IMR-90 (cell line): ENCODE results near the gene EHBP1. TPM values are rescaled to one million over a fixed set of nuclear protein-coding genes. Genes with fewer than 3 reads are reported as not detected.

Experiments
- ATAC-seq: fragments of 200-7000 bp; cut with Tn5 transposase; 2 replicates; pipeline ENCODE4 v1.9.1; 2020; ENCODE audit warnings: low read depth, mild to moderate bottlenecking, moderate library complexity
- BruUV-seq: library from RNA; stranded (reverse); fragments of 400-500 nt; replicated peaks from 2 replicates; lab custom pipeline; 2021; lab: Mats Ljungman, UMichigan
- CTCF ChIA-PET: fragments of 300-600 bp; formaldehyde crosslinking; extraction: SDS; loops from one replicate; lab custom pipeline; 2021; ENCODE audit warnings: antibody characterized with exemption; lab: Yijun Ruan, JAX
- POLR2A ChIA-PET: fragments of 300-600 bp; sonication (Branson Sonifier 250); formaldehyde crosslinking; loops from one replicate; lab custom pipeline; 2022; ENCODE audit warnings: antibody characterized with exemption; ENCODE audit not compliant: unreplicated experiment; lab: Charles Lee
- DNase-seq: peaks from one replicate; pipeline ENCODE4 v3.0.0; 2013
- H2AFZ ChIP-seq: replicated peaks from 2 replicates; pipeline ENCODE3; 2013; ENCODE audit warnings: low read length, mild to moderate bottlenecking; ENCODE audit not compliant: poor library complexity
- H2AK5ac ChIP-seq: 2 replicates; pipeline ENCODE4 v1.6.1; 2013; ENCODE audit warnings: low read depth, low read length, inconsistent platforms
- H2AK9ac ChIP-seq: replicated peaks from 2 replicates; pipeline ENCODE3; 2013; ENCODE audit warnings: mild to moderate bottlenecking, low read depth, low read length, moderate library complexity; ENCODE audit not compliant: poor library complexity
- H2BK120ac ChIP-seq: 2 replicates; pipeline ENCODE4 v1.6.1; 2013; ENCODE audit warnings: low read depth, low read length, inconsistent platforms
- H2BK15ac ChIP-seq: 3 replicates; pipeline ENCODE4 v1.6.1; 2013; ENCODE audit warnings: low read depth, low read length, inconsistent platforms
- H2BK20ac ChIP-seq: 2 replicates; pipeline ENCODE4 v1.6.1; 2013; ENCODE audit warnings: low read depth, mild to moderate bottlenecking, inconsistent platforms, low read length, moderate library complexity
- H2BK5ac ChIP-seq: 2 replicates; pipeline ENCODE4 v1.6.1; 2013; ENCODE audit warnings: mild to moderate bottlenecking, low read depth, low read length, inconsistent platforms; ENCODE audit not compliant: poor library complexity, severe bottlenecking
- H3K14ac ChIP-seq: replicated peaks from 2 replicates; pipeline ENCODE4 v1.6.1; 2013; ENCODE audit warnings: low read depth, low read length, inconsistent platforms
- H3K18ac ChIP-seq: 2 replicates; pipeline ENCODE4 v1.6.1; 2013; ENCODE audit warnings: low read depth, low read length, control low read depth
- H3K23ac ChIP-seq: 2 replicates; pipeline ENCODE4 v1.6.1; 2013; ENCODE audit warnings: low read depth, low read length, inconsistent platforms
- H3K27ac ChIP-seq: 2 replicates; pipeline ENCODE4 v1.5.1; 2013; ENCODE audit warnings: mild to moderate bottlenecking, control low read depth, low read length; ENCODE audit not compliant: insufficient read depth
- H3K27me3 ChIP-seq: 2 replicates; pipeline ENCODE4 v1.6.1; 2013; ENCODE audit warnings: low read length; ENCODE audit not compliant: control insufficient read depth, insufficient read depth
- H3K36me3 ChIP-seq: 2 replicates; pipeline ENCODE4 v1.6.1; 2013; ENCODE audit warnings: low read length, mixed read lengths; ENCODE audit not compliant: control insufficient read depth, insufficient read depth
- H3K4ac ChIP-seq: 2 replicates; pipeline ENCODE4 v1.6.1; 2013; ENCODE audit warnings: low read depth, low read length, inconsistent platforms
- H3K4me1 ChIP-seq: 2 replicates; pipeline ENCODE4 v1.6.1; 2013; ENCODE audit warnings: low read length, mixed read lengths; ENCODE audit not compliant: control insufficient read depth, insufficient read depth
- H3K4me2 ChIP-seq: 2 replicates; pipeline ENCODE4 v1.6.1; 2013; ENCODE audit warnings: low read depth, mild to moderate bottlenecking, control low read depth, low read length, moderate library complexity
- H3K4me3 ChIP-seq: 2 replicates; pipeline ENCODE4 v1.5.1; 2013; ENCODE audit warnings: low read depth, mild to moderate bottlenecking, control low read depth, low read length, moderate library complexity; ENCODE audit not compliant: insufficient read depth
- H3K56ac ChIP-seq: 2 replicates; pipeline ENCODE4 v1.6.1; 2013; ENCODE audit warnings: low read length, inconsistent platforms; ENCODE audit not compliant: insufficient read depth; ENCODE audit errors: extremely low read depth
- H3K79me1 ChIP-seq, 2 experiments: 2 replicates each; pipeline ENCODE4 v1.6.1; 2013; ENCODE audit warnings: low read length in 2 of 2, inconsistent platforms in 1 of 2, low read depth in 1 of 2
- H3K9ac ChIP-seq: 2 replicates; pipeline ENCODE4 v1.6.1; 2013; ENCODE audit warnings: low read depth, low read length, control low read depth
- H3K9me1 ChIP-seq: 2 replicates; pipeline ENCODE4 v1.6.1; 2013; ENCODE audit warnings: low read length, inconsistent platforms; ENCODE audit not compliant: insufficient read depth
- H3K9me3 ChIP-seq: 2 replicates; pipeline ENCODE4 v1.6.1; 2013; ENCODE audit warnings: low read length; ENCODE audit not compliant: control insufficient read depth, insufficient read depth
- H4K20me1 ChIP-seq: 2 replicates; pipeline ENCODE4 v1.6.1; 2013; ENCODE audit warnings: low read length, inconsistent platforms; ENCODE audit not compliant: insufficient read depth
- H4K5ac ChIP-seq: 2 replicates; pipeline ENCODE4 v1.6.1; 2013; ENCODE audit warnings: mild to moderate bottlenecking, low read depth, low read length, control low read depth
- H4K8ac ChIP-seq, 2 experiments: 2 replicates each; pipeline ENCODE4 v1.6.1; 2013; ENCODE audit warnings: low read depth in 2 of 2, low read length in 2 of 2, control low read depth in 1 of 2, inconsistent platforms in 1 of 2
- H4K91ac ChIP-seq: 2 replicates; pipeline ENCODE4 v1.6.1; 2013; ENCODE audit warnings: low read depth, low read length, inconsistent platforms; ENCODE audit not compliant: insufficient read depth
- MXI1 ChIP-seq: IDR thresholded peaks from 2 replicates; pipeline ENCODE4 v1.6.1; 2012; ENCODE audit warnings: low read depth, mild to moderate bottlenecking, low read length, moderate library complexity, borderline replicate concordance
- WGBS, 2 experiments: methylation state at CpG; one replicate each; pipeline versions ENCODE4 v1.1.5 to v1.1.7; 2013; ENCODE audit warnings: missing lambda C conversion rate in 2 of 2; ENCODE audit not compliant: insufficient read length in 1 of 2; ENCODE audit errors: extremely low coverage in 2 of 2; 5-methylcytosine and 5-hydroxymethylcytosine counted together
- dilution Hi-C: fragments of 300-500 bp; cut with HindIII; formaldehyde crosslinking; loops from one replicate; pipeline ENCODE4 v1.14.3; 2018; ENCODE audit warnings: low sequenced_read_pairs; ENCODE audit not compliant: unreplicated experiment
- in situ Hi-C: fragments of 300-500 bp; cut with MboI; formaldehyde crosslinking; loops from 3 replicates; pipeline ENCODE4 v1.14.3; 2019; ENCODE audit warnings: low sequenced_read_pairs, inconsistent platforms, mixed read lengths
- intact Hi-C: fragments of 100-400 bp; cut with micrococcal nuclease; formaldehyde crosslinking; loops from 2 replicates; pipeline ENCODE4 v1.10.0; 2022
- polyA plus RNA-seq, 3 experiments: library from polyadenylated mRNA; depleted of rRNA; stranded (reverse); fragments of >200 nt; gene quantifications; 2 replicates each; pipeline ENCODE4 v1.2.3, GENCODE V29; 2012; ENCODE audit warnings: low replicate concordance in 1 of 3
- total RNA-seq: library from RNA; depleted of rRNA; stranded (reverse); fragments of >200 nt; gene quantifications from 2 replicates; pipeline ENCODE4 v1.2.3, GENCODE V29; 2012

EHBP1 gene
- total and polyA plus RNA-seq, 2 of the 4 experiments (the other 2 are of a cell fraction): 28.3 to 44.4 TPM

DNA sequence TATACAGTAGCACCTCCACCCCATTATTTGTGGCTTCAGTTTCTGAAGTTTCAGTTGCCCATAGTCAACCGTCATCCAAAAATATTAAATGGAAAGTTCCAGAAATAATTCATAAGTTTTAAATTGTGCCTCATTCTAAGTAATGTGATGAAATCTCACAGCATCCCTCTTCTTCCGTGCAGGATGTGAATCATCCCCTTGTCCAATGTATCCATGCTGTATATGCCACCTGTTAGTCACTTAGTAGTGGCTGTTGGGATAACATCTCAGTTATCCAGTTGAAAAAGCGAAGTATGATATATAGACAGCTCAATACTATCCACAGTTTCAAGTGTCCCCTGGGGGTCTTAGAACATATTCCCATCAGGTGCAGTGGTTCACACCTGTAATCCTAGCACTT is 226.0 kb downstream of the EHBP1 start:
- no peak overlapping the region for H3K4me2 ChIP-seq
- no peaks in the 10 kb centered on the region for H3K27me3 ChIP-seq
- no peaks in the 10 kb centered on the region for H4K20me1 ChIP-seq
- no peak overlapping the region for H2AK5ac ChIP-seq
- H2AK9ac ChIP-seq: no peak overlapping the region
- H3K9me1 ChIP-seq: no peaks in the 10 kb centered on the region
- H3K14ac ChIP-seq: no peak overlapping the region
- TF ChIP-seq MXI1: no peak
- H4K5ac ChIP-seq: no peak overlapping the region
- intact Hi-C loops: no loop called here
- H3K36me3 ChIP-seq: 0 out of 2 replicates have a peak, but pooled peaks cover 1% of the 10 kb centered on the region
- H3K4ac ChIP-seq: no peak overlapping the region
- no peaks in the 10 kb centered on the region for H3K9me3 ChIP-seq
- POLR2A ChIA-PET: no interaction called here
- H4K91ac ChIP-seq: no peak overlapping the region
- BruUV-seq: no TSS peak
- H3K4me1 ChIP-seq: no peaks in the 10 kb centered on the region
- no peak for ATAC-seq
- peaks cover 0 to 3% of the 10 kb centered on the region in 2 experiments; a peak in 1 of 4 replicates for H3K79me1 ChIP-seq
- DNase-seq: peak; percentile 54
- dilution Hi-C loops: no loop called here
- H3K18ac ChIP-seq: no peak overlapping the region
- no peak overlapping the region for H3K56ac ChIP-seq
- no peak overlapping the region for H3K4me3 ChIP-seq
- no peak overlapping the region for H2AFZ ChIP-seq
- CTCF ChIA-PET: no interaction called here
- no peak overlapping the region for H3K27ac ChIP-seq
- H2BK120ac ChIP-seq: no peak overlapping the region
- no peak overlapping the region for H3K9ac ChIP-seq
- WGBS, 2 experiments: no CpG with 5 or more reads among the region's 3 CpGs
- no peak overlapping the region for H3K23ac ChIP-seq
- H2BK5ac ChIP-seq: no peak overlapping the region
- H4K8ac ChIP-seq: no peak overlapping the region
- in situ Hi-C loops: no loop called here
- no peak overlapping the region for H2BK20ac ChIP-seq
- no peak overlapping the region for H2BK15ac ChIP-seq
